ENCODE results near the gene MSRB3. TPM values are rescaled to one million over a fixed set of nuclear protein-coding genes. Genes with fewer than 3 reads are reported as not detected.

Gene MSRB3
- total RNA-seq, 1 experiment from 2014 or later, result 1.1 TPM

DNA sequence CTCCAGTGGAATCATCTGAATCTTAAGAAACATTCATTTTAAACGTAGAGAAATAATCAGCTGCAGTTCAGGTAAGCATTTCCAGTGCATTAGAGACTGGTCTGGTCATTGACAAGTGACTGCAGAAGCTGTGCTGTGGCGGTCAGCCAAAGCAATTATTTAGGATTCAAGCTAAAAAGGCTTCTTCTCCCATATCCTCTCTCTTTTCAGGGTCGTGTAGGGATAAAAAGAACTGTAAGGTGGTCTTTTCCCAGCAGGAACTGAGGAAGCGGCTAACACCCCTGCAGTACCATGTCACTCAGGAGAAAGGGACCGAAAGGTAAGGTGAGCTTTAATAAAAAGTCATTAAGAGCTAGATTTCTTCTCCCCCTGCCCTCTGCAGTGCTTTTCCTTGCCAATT, 48.1 kb downstream of the MSRB3 start:
- H3K27ac ChIP-seq (ENCODE audit: insufficient read length, low read depth, low read length), result no peak overlapping the region
- H3K27me3 ChIP-seq (ENCODE audit: insufficient read depth, low read length), result no peaks in the 10 kb centered on the region
- H2BK120ac ChIP-seq (ENCODE audit: low read depth, low read length, poor library complexity, severe bottlenecking), result no peak overlapping the region
- no peak overlapping the region for H3K18ac ChIP-seq (ENCODE audit: insufficient read length, low read depth, low read length)
- no peaks in the 10 kb centered on the region for H3K79me1 ChIP-seq (ENCODE audit: insufficient read depth, low read depth, low read length, poor library complexity, severe bottlenecking)
- WGBS (ENCODE audit: extremely low coverage, insufficient read length, low lambda C conversion rate), result no CpG with 5 or more reads among the region's 5 CpGs
- H3K27me3 Mint-ChIP-seq (ENCODE audit: low read depth), result no peaks in the 10 kb centered on the region
- no peak overlapping the region for H3K27ac Mint-ChIP-seq
- no peak overlapping the region for H3K4ac ChIP-seq (ENCODE audit: low read depth, low read length)
- no peak for DNase-seq
- H2BK5ac ChIP-seq (ENCODE audit: insufficient read length, low read length), result no peak overlapping the region
- H3K9me3 ChIP-seq (ENCODE audit: control insufficient read depth, low read depth, low read length), result no peaks in the 10 kb centered on the region
- H3K4me2 ChIP-seq (ENCODE audit: insufficient read depth, insufficient read length, low read length), result no peak overlapping the region
- H2BK12ac ChIP-seq (ENCODE audit: insufficient read length, low read depth, low read length), result no peak overlapping the region
- H3K9ac ChIP-seq (ENCODE audit: extremely low read depth, insufficient read length, low read length), result no peak overlapping the region
- H4K8ac ChIP-seq (replicated peaks; ENCODE audit: insufficient read length, low read depth, low read length), result no peak overlapping the region
- TF ChIP-seq, protein P1, sequence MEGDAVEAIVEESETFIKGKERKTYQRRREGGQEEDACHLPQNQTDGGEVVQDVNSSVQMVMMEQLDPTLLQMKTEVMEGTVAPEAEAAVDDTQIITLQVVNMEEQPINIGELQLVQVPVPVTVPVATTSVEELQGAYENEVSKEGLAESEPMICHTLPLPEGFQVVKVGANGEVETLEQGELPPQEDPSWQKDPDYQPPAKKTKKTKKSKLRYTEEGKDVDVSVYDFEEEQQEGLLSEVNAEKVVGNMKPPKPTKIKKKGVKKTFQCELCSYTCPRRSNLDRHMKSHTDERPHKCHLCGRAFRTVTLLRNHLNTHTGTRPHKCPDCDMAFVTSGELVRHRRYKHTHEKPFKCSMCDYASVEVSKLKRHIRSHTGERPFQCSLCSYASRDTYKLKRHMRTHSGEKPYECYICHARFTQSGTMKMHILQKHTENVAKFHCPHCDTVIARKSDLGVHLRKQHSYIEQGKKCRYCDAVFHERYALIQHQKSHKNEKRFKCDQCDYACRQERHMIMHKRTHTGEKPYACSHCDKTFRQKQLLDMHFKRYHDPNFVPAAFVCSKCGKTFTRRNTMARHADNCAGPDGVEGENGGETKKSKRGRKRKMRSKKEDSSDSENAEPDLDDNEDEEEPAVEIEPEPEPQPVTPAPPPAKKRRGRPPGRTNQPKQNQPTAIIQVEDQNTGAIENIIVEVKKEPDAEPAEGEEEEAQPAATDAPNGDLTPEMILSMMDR (conservative IDR thresholded peaks at IDR 0.05), result no peak
- H3K4me3 Mint-ChIP-seq, result no peak overlapping the region
- H3K56ac ChIP-seq (ENCODE audit: insufficient read length, low read depth, low read length), result no peak overlapping the region
- no peaks in the 10 kb centered on the region for H3K23me2 ChIP-seq (ENCODE audit: insufficient read length, low read depth, low read length, poor library complexity, severe bottlenecking)
- H2BK20ac ChIP-seq (ENCODE audit: low read depth, low read length, poor library complexity, severe bottlenecking), result no peak overlapping the region
- no peaks in the 10 kb centered on the region for H3K9me3 Mint-ChIP-seq
- no peaks in the 10 kb centered on the region for H3K4me1 Mint-ChIP-seq
- H3K4me1 ChIP-seq (ENCODE audit: insufficient read depth, low read length), result no peaks in the 10 kb centered on the region
- no peak overlapping the region for H2AK5ac ChIP-seq (ENCODE audit: insufficient read length, low read length)
- no peaks in the 10 kb centered on the region for H4K20me1 ChIP-seq (ENCODE audit: control insufficient read depth, insufficient read depth, insufficient read length)
- no peaks in the 10 kb centered on the region for H3K36me3 Mint-ChIP-seq (ENCODE audit: insufficient read depth in 1 of 3, low read depth in 3 of 3)
- H3K23ac ChIP-seq (ENCODE audit: insufficient read length, low read depth, low read length), result no peak overlapping the region
- no peak overlapping the region for H2AFZ ChIP-seq (ENCODE audit: low read length)
- H3K79me2 ChIP-seq (ENCODE audit: insufficient read depth, low read length), result no peaks in the 10 kb centered on the region
- H3T11ph ChIP-seq (ENCODE audit: low read length), result no peak overlapping the region
- no peak overlapping the region for H4K91ac ChIP-seq (ENCODE audit: insufficient read length, low read depth, low read length)
- H2BK15ac ChIP-seq (ENCODE audit: low read depth, low read length), result no peak overlapping the region
- no peak overlapping the region for H3K14ac ChIP-seq (ENCODE audit: insufficient read depth, low read length)
- no peak overlapping the region for H4K5ac ChIP-seq (ENCODE audit: insufficient read length, low read depth, low read length)
